GM04503 (cell line): ENCODE results near the gene RRAS2.
"Not testable (repeated sequence)": the region's sequence is repeated elsewhere in the genome, so short reads cannot be mapped to it uniquely, and the experiment has no call there.

ENCODE experiments used
- DNase-seq: peaks from one replicate; pipeline ENCODE4 v3.0.0-alpha.2; 2012; ENCODE audit warnings: low read depth

The RRAS2 gene

DNA sequence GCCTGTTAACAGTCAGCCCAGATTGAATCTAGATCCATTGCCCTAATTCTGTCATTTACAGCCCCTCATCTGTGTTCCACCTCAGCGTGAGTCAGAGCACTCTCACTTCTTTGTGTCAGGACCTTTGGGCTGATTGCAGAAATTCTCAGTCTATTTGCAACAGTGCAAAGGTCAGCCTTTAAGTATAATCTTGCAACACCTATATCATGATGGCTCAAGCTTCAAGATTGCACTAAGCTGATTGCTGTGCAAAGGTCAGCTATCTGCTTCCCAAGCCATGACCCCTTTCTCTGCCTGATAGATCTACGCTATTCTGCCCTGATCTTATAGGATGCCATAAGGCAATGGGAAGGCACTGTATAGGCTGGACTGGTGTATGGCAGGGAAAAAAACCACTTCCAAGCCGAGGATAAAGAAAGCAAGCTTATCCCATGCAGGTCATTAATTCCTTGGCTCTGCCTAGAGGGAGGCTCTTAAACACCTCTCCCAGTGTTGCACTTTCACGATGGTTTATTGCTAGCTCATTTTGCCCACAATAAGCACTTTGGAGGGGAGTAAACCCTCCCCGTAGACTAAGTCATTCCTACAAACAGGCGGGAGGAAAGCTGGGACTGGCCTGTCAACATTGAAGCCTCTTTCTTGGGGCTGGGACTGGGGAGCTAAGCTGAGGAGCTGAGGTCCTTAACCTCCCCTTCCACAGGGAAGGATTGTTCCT, 100.6 kb downstream of the RRAS2 start:
- DNase-seq, result no peak

DNA sequence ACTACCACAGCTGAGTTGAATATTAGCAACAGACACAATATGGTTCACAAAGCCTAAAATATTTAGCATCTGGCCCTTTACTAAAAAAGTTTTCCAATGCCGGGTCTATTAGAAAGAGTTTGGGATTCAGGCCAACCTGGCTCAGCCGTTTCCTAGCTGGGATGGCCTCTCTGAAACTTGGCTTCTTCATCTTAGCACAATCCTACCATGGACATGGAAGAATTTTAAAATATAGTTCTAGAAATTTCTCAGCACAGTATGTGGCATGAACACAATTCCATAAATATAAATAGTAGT, 103.8 kb downstream of the RRAS2 start:
- no peak for DNase-seq

DNA sequence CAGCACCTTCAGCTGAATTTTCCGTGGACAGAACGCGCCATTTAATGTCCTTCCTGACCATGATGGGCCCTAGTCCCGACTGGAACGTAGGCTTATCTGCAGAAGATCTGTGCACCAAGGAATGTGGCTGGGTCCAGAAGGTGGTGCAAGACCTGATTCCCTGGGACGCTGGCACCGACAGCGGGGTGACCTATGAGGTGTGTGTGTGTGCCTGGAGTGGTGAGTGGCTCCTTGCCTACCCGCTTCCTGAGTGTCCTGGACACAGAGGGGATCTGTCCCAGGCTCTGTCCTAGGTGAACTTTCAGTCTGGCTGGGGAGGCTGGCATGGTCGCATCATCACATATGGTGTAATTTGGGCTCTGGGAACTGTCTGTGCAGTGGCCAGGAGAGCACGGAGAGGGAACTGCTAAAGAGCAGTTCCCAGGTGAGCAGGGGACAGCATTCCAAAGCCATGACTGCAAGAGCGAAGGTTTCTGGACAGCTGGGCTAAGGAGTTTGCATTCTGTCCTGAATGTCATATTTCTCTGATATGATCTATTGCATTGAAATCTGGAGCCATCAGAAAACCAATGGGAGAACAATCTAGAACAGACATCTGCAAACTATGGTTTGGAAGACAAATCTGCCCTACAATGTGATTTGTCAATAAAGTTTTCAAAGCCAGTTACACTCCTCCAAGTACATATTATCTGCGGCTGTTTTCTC, 104.3 kb downstream of the RRAS2 start:
- no peak for DNase-seq

DNA sequence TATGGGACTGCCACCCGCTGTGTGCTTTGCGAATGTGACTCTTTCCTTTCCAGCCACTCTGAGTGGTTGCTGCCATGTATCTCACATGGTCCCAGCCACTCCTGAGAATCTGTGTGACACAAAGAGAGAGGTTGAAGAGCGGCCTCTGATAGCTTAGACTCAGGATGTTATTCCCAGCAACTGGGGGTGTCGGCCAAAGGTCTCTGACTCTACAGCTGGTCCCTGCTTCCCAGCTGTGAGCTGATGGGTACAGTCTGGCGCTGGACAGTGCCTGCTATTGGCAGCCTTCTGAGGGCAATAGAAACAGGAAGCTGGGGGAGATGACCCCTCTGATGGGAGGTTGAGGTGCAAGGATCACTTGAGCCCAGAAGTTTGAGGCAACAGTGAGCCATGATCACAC, 105.1 kb downstream of the RRAS2 start:
- DNase-seq, result no peak

DNA sequence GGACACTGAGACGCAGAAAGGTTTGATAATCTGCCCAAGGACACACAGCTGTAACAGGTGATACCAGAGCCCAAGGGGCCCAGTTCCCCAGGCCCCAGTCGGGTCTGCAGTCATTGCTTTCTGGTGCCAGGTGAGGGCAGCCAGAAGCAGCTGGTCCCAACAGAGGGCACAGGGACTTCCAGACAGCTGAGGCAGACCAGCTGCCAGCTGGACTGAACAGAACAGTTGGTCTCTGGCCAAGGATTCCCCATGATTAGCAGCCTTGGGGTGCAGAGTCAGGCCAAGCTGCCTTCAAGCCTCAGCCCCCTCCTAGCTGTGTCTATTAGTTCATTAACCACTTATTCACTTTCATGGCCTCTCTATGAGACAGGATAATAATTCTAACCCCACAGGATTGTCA, 105.6 kb downstream of the RRAS2 start:
- no peak for DNase-seq

DNA sequence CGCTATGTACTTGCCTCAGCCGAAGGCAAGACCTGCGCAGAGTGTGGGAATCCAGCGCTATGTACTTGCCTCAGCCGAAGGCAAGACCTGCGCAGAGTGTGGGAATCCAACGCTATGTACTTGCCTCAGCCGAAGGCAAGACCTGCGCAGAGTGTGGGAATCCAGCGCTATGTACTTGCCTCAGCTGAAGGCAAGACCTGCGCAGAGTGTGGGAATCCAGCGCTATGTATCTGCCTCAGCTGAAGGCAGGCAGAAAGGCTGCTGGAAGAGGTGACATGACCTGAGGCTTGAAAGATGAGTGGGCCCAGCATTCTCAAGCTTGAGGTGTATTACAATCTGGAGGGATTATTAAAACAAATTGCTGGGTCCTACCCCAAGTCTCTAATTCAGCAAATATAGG, 106.5 kb downstream of the RRAS2 start:
- not testable (repeated sequence) for DNase-seq

DNA sequence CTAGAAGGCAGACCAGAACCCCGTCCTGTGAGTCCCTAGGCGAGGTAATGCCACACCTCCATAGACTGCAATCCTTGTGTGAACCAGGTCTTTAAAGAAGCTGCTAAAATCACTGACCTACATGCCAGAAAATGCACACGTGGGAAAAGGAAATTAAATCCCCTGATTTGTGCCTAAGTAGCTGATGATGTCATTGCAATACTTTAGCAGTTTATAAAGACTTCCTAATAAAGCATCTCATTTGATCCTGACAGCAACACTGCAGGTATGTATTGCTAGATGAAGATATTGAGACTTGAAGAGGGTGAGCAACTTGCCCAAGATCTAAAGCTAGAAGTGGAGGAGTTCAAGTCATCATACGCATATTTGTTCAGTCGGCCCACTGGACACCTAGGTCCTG, 107.2 kb downstream of the RRAS2 start:
- DNase-seq, result no peak

DNA sequence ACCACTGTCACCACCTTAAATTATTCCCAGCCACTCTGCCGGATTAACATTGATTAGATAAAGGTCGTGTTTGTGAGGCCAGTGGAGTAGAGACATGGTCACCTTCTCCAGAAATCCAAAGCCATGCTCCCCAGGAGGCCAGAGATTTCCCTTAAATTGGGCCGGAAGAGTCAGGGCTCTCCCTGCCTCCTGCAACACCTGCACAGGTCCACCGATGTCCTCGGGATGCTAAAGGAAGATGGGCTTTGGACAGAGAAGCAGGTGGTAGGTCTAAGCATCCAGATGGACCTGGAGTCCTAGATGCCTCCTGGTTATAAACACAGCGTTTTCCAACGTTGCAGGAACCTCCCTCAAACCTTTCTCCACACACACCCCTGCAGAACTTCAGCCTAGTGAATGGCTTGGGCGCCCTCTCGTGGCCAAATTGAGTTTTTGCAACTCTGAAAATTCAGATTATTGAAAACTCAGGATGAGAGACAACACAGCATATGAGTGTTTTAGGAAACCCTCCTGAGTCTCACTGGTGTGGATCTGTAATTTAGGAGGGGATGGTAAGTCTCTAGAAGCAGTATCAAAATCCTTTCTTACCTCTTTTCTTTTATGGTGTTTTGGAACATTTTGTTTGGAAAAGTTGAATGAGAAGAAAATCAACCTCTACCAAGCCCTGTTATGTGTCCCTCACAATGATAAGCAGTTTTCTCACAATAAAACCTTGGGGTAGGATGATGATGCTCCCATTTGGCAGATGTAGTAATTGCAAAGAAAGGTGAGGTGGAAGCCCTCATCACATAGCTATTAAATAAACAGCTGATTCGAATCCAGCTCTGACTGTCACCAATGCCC, 109.6 kb downstream of the RRAS2 start:
- no peak for DNase-seq

DNA sequence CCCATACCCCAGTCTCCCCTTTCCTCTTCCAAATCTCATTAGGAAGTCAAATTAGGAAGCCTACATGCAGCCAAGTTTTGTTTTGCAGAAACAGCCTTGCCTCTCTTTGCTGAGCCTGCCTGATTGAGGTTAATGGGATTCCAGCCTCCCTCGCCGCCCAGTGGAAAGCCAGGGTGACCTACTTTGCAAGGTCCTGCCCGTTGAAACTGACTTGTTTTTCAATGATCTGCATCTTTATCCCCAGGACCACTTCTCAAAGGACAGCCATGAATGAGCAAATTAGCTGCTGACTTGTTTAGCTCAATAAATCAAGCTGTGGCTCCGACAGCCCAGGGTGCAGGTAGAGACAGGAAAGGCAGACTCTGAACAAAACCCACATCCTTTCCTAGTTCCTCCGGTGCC, 110.4 kb downstream of the RRAS2 start:
- DNase-seq, result no peak

DNA sequence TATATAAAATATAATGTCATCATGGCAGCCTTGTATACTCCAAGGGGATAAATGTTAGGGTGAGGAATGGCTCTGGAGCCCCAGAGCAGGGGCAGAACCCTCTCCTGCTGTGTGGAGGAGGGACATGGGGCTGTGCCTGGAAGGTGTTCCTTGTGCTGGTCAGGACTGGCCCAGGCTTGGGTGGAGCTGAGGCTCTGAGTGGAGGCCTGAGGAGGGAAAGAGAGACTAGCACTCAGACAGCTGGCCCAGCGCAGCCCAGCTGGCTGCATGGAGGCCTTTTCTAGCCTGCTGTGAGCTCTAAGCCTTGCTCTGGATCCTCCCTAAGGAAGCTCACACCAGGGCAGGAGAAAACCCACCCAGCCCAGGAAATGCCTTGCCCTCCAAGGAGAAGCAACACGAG, 113.5 kb downstream of the RRAS2 start:
- DNase-seq, result no peak

DNA sequence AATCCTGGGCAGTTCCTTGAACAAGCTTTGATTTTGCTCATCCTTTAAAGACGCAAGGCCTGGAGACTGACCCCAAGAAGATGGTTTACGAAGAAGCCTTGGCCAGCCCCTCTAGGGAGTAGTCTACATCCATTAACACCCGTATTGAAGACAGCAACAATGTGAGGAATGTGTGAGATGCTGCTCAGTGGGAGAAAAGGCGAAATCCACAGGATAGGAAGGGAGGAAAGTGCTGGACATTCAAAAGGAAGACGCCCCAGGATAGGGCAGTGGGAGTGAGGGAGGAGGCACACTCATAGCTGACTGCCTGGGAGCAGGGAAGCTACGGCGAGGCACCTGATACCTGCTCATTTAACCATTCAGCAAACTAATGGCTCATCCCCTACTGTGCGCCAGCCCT, 114.1 kb downstream of the RRAS2 start:
- DNase-seq, result no peak

DNA sequence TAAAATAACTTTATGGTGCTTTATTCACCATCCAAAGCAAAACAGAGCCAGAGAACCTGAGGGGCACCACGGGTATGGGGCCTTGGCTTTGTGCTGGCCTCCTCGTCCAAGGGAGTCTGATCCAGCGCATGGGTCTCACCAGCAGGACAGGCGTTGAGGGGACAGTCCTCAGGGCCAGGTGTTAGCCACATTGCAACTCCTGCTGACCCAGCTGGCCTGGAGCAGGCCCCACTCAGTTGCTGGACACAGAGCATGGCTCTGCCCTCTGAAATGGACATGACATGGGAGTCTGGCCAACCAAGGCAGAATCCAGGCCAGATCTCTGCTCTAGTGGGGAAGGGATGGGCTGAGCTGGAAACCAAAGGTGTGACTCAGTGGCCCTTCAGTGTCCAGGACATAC, 116.2 kb downstream of the RRAS2 start:
- DNase-seq, result no peak

DNA sequence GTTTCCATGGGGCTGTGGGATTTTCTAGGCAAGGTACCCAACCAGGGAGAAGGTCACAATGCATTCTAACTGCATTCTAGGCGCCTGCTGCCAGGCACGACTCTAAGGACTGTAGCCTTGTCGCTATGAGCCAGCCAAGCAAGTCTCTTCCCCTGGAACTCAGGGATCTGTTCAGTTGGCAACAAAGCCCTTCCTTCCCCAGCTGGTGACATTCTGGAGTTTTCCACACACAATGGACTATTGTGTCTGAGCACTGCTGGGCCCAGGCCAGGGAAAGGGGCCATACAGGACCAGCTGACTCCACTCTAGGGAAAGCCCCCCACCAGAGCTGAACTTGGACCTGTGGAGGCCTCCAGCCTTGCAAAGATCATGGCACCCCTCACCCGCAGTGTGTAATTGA, 116.8 kb downstream of the RRAS2 start:
- DNase-seq, result no peak

DNA sequence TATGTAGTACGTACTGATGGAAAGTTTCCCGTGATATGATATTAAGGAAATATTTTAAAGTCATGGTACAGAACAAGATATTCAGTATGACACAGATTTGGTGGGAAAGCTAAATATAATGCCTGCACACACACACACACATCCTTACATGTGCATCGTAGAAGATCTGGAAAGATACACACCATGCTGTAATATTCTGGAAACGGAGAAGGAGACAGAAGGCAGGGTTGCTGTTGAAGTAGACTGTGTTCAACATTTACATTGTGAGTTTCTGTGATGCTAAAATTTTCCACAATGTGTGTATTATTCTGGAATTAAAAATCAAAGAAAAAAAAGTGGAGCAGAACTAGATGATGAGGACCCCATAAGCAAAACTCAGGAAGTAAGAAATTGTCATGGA, 118.0 kb downstream of the RRAS2 start:
- no peak for DNase-seq

DNA sequence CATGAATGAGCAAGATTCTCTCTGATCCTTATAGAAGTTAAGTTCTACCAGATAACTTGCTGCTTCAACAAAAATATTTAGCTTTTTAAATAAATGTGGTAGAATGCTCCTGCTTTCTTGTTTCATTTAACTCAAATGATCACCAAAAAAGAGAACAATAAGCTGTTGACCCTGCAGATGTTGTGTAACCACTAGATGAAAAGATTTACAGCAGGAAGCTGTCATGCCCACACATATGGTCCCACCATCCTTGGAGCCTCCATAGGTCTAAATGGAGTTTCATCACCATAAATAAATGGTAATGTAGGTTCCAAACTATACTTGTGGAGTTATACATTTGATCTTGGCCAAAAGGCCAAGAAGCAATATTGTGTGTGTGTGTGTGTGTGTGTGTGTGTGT, 118.8 kb downstream of the RRAS2 start:
- no peak for DNase-seq

DNA sequence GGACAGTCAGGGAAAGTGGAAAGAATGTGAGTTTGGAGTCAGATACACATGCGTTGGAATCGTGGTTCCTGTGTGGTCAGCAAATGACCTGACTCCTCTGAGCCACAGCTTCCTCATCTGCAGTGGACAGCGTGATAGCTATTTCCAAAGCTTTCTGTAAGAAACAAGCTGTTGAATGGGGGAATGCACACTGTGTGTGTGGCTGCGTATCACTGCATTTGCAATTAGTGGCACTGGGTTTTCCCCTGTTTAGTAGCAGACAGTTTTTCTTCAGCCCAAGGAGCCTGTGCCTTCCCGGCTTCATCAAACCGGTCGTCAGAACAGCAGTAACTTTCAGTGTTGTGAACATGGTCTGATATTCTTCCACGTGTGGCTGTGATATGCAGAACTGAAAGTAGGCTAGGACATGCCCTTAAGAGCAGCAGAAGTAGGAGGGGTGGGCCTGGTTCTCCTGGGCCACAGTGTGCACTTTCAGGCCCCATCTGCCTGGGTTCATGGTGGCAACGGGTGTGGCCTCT, 121.5 kb downstream of the RRAS2 start:
- no peak for DNase-seq

DNA sequence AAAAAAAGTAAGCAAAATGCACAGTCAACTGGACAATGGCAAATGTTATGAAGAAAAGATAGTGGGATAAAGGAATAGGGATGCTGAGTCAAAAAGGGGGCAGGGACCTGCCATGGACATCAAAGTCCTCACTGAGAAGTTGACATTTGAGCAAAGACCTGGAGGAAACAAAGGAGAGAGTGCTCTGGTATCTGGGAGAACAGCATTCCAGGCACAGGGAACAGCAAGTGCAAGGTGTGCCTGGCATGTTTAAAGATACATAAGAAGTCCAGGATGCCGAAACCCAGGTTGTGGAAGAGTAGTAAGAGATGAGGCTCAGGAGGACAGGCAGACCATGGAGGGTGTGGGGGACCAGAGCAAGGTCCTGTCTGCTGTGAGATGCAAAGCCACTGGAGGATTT, 123.3 kb downstream of the RRAS2 start:
- DNase-seq, result no peak

DNA sequence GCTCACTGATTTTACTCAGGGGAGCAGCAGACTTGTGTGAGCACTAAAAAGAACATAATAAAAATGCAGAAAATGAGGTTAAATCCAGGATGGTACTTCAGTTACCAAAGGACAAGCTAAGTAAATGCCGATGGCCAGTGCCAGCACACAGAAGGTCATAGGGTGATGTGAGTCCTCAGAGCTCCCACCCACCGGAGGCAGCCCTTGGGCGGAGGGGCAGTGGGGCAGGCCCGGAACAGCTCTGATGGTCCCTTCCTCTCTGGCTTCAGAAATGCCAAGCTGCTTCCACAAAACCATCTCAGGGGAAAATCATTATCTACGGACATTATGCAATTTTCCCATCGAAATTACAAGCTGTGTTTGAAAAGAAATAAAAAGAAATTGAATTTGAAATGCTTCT, 124.5 kb downstream of the RRAS2 start:
- no peak for DNase-seq

DNA sequence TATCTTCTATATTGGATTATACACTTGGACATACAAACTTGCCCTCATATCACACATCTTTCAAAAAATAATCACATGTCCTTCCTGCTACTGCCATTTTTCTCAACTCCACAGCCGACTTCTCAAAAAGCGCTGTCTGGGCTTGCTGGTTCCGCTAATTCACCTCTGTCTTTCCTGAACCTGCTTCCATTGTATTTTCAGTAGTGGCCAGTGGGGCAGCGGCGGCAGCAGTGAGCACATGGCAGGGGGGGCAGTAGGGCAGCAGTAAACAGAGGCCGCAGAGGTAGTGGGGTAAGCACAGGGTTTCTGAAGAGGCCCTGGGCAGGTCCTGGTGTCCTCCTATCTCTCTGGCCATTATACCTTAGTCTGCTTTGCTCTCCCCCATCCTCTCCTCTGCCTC, 126.3 kb downstream of the RRAS2 start:
- no peak for DNase-seq

DNA sequence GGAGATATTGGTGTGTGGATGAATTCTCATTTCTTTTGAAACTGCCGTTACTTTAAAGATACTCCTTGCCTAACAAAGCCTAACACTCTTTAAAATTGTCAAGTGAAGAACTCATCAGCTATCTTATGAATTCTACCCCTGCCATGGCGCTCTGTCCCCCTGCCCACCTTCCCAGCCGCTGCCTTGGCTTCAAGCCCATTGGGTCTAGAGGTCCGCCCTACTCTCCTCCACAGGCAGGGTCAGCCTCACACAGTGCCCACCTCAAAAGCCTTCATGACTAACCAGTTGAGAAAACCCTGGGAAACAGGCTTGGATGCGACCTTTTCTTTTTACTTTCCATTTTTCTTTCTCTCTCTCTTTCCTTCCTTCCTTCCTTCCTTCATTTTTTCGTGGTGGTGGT, 128.6 kb downstream of the RRAS2 start:
- DNase-seq, result no peak

DNA sequence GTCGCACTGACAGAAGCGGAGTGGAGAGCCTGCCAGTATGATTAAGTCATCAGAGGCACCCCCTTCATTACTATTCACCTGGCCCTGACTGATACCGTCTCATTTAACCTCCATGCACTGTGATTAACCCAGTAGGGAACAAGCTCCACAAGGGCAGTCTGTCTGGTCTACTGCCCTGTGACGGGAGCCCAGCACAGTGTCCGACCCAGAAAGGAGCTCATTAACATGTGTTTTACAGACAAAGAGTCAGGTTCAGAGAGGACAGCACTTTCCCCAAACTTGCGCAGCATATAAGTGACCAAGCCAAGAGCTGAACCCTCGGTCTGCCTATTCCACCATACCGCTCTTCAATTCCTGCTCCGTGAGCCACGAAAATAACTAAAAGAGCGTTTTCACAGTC, 129.5 kb downstream of the RRAS2 start:
- DNase-seq, result no peak

DNA sequence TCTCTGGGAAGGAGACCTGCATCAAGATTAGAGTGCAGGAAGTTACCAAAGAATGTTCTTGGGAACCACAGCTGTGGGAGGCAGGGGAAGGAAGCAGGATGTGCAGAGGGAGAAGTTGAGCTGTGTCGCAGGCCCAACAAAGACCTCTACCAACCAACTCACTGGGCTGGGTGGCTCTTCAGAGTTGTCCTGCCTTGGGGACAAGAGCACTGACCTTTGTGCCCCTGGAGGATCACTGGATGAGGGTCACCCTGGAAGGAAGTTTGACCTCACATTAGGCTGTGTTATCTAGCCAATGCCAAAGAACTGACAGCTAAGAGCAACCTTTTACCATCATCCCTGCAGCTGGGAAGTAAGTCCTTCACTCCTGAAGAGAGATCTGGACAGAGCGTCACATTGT, 130.6 kb downstream of the RRAS2 start:
- no peak for DNase-seq
